Neural cell (in vitro differentiated cells): ENCODE data around the gene DENND4C.

Experiments
- CTCF ChIP-seq: fragments of 450-650 bp; IDR thresholded peaks from 2 replicates; pipeline ENCODE4 v1.5.1; 2014; ENCODE audit warnings: antibody characterized with exemption, mild to moderate bottlenecking, moderate library complexity; ENCODE audit not compliant: poor library complexity, severe bottlenecking
- EP300 ChIP-seq: fragments of 450-650 bp; conservative IDR thresholded peaks from 2 replicates; pipeline ENCODE4 v1.6.1; 2014; ENCODE audit warnings: antibody characterized with exemption, mild to moderate bottlenecking, moderate library complexity; ENCODE audit not compliant: poor library complexity, severe bottlenecking
- POLR2AphosphoS5 ChIP-seq: IDR thresholded peaks from 2 replicates; pipeline ENCODE4 v1.6.1; 2012
- RAD21 ChIP-seq: fragments of 450-650 bp; conservative IDR thresholded peaks from 2 replicates; pipeline ENCODE4 v1.6.1; 2014; ENCODE audit warnings: antibody characterized with exemption, mild to moderate bottlenecking, moderate library complexity
- REST ChIP-seq: IDR thresholded peaks from 2 replicates; pipeline ENCODE4 v1.6.1; 2012; ENCODE audit warnings: borderline replicate concordance
- SMC3 ChIP-seq: fragments of 450-650 bp; conservative IDR thresholded peaks from 2 replicates; pipeline ENCODE4 v1.6.1; 2014; ENCODE audit warnings: antibody characterized with exemption, mild to moderate bottlenecking, moderate library complexity; ENCODE audit not compliant: poor library complexity

GRCh38 chr9:19246891-19247290 lies 16.4 kb downstream of the DENND4C start:
- no peak for TF ChIP-seq CTCF
- no peak for TF ChIP-seq SMC3
- TF ChIP-seq REST, result no peak
- TF ChIP-seq RAD21, result no peak
- peak; percentile 69 for TF ChIP-seq EP300
- peak; percentile 27 for TF ChIP-seq POLR2AphosphoS5
